Cortex of kidney (tissue), 1 donor: ENCODE results near the gene MMP24.
"Not testable (repeated sequence)": the region's sequence is repeated elsewhere in the genome, so short reads cannot be mapped to it uniquely, and the experiment has no call there.

Experiments used
- DNase-seq: peaks from one replicate; lab custom pipeline; 2025; lab: John Stamatoyannopoulos, UW

MMP24 gene

DNA sequence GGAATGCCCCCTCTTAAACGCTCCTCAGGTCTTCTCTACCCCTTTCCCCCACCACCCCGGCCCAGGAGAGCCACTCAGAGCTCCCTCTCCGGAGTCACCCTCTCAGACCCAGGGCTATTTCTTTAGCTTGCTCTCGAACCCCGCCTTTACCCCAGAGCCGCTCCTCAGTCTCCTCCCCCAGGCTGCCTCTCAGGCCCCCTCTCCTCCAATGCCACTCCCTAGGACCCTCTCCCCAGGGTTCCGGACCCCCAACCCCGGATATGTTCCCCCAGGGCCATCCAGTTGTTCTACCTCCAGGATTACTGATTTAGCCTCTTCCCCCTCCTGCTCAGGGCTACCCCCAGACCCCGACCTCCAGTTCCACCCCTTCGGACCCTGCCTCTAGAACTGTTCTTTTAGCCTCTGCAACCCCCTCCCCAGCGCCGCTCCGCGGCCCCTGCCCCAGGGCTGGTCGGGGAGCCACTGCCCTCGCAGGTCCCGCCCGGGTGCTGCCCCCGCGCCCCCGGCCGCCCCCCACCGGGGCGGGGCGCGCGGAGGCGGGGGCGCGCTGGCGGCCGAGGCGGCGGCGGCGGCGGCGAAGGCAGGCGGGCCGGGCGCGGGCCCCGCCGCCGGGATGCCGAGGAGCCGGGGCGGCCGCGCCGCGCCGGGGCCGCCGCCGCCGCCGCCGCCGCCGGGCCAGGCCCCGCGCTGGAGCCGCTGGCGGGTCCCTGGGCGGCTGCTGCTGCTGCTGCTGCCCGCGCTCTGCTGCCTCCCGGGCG is at the start of gene MMP24:
Gene MMP24, plus strand, starts transcription at position 565 of the 758 bp plus-strand sequence. Its CDS starts 49 bp downstream, at position 614.
- no peak for DNase-seq

DNA sequence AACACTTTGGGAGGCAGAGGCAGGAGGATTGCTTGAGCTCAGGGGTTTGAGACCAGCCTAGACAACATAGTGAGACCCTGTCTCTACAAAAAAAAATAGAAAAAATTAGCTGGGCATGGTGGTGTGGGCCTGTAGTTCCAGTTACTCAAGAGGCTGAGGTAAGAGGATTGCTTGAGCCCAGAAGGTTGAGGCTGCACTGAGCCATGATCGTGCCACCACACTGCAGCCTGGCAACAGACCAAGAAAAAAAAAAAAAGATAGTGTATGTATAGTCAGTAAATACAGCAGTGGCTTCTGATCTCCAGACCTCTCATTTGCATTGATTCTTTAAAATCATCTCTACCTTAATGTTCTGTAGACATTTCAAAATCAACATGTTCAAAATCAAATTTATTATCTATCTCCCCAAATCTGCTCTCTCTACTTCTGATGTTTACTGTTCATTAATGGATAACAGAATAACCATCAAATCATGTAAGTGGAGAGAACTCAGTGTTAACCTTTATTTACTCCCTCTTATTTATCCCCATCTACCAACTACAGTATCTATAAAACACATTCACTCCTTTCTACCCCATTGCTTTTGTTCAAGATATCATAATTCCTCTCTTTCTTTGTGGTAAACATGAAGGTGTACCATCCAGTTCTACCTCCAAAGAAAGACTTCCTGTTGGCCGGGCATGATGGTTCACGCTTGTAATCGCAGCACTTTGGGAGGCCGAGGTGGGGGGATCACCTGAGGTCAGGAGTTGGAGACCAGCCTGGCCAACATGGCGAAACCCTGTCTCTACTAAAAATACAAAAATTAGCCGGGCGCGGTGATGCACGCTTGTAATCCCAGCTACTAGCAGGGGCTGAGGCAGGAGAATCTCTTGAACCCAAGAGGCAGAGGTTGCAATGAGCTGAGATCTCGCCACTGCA is 46.9 kb upstream of the MMP24 start:
- DNase-seq, result no peak

DNA sequence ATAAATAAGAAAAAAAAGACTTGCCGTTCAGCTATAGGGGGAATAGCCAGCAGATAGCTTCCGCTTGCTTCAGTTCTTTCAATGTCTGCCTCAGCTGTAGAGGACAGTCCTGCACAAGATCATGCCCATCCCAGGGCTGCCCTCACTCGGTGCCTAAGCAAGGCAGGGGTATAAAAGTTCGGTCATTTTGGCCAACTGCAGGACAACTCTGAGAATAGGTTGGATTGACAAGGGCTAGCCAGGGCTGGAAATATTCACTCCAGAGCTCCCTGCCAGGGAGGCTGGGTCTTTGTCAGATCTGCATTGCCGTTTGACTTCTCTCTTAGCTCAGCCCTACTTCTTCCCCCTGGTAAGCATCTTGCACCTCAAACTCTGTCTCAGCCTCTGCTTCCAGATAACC is 46.2 kb upstream of the MMP24 start:
- DNase-seq, result no peak

DNA sequence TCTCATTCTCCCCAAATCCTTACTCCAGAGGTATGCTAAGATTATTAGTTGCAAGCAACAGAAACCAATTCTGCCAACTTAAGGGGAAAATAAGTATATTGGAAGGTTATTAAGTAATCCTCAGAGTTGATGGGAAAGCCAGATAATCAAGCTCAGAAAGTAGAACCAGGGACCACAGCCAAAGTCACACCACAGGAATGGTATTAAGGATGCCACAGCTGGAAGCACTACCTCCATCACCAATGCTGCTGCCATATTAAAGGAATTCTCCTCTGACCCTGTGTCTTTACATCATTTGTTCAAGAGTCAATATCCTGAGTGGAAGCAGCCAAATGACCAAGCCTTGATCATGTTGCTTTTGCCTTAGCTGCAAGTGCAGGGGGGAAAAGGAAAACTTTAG is 44.8 kb upstream of the MMP24 start:
- no peak for DNase-seq

DNA sequence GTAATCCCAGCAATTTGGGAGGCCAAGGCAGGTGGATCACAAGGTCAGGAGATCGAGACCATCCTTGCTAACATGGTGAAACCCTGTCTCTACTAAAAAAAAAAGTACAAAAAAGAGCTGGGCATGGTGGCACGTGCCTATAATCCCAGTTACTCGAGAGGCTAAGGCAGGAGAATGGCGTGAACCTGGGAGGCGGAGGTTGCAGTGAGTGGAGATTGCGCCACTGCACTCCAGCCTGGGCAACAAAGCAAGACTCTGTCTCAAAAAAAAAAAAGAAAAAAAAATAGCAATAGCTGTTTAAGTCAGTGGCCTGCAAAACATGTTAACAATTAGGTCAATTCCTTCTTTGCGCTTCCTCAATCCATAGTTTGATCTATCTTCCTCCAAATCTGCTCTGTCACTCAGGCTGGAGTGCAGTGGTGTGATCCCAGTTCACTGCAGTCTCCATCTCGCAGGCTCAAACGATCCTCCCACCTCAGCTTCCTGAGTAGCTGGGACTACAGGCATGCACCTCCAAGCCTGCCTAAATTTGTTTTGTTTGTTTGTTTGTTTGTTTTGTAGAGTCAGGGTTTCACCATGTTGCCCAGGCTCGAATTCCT is 39.7 kb upstream of the MMP24 start:
- not testable (repeated sequence) for DNase-seq

DNA sequence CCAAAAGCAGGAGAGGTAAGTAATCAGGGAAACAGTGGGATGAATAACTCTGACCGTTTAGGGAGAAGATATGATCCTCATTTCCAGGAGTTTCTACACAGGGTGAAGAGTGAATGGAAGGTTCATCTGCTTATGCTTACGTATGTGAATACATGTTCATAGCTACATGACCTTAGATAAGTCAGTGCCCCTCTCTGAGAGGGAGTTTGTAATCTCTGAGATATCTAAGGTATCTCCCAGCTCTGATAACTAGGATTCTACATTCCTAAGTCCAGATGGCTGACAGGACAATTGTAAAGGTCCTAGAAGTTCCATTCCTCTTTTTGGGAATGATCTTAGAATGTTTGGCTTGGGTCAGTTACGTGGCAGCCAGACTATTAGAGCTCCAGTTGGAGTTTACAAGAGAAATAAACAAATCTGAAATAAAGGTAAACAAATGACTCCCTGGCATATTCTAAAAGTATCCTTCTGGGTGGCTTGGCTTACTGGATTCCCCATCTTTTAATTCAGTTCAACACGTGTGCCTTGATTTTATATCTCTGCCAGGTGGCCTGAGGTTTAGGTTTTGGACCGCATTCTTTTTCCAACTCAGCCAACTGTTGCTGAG is 38.8 kb upstream of the MMP24 start:
- DNase-seq, result no peak

DNA sequence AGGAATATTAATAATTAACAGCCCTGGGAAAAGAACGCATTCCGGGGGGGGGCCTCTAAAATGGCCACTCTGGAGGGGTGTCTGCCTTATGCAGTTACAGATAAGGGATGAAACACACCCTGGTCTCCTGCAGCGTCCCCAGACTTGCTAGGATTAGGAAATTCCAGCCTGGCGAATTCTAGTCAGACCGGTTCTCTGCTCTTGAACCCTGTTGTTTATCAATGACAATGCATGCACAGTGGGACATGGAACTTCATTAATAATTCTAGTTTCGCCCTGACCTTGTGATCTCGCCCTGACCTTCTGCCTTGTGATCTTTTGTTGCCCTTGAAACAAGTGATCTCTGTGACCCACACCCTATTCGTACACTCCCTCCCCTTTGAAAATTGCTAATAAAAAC is 37.3 kb upstream of the MMP24 start:
- not testable (repeated sequence) for DNase-seq

DNA sequence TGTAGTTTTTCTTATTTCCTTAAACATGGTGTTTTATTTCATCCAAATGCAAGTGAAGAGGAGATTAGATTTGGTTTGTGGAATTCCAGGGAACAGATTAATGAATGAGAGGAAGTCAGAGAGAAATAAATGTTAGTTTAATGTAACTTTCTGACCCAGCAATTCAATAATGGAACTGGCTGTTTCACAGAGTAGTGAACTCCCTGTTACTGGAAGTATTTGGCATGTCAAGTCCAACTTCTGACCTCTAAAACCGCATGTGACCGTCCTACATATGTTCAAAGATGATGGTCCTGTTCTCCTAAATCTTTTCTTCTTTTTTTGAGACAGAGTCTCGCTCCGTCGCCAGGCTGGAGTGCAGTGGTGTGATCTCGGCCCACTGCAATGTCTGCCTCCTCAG is 35.9 kb upstream of the MMP24 start:
- DNase-seq, result no peak

DNA sequence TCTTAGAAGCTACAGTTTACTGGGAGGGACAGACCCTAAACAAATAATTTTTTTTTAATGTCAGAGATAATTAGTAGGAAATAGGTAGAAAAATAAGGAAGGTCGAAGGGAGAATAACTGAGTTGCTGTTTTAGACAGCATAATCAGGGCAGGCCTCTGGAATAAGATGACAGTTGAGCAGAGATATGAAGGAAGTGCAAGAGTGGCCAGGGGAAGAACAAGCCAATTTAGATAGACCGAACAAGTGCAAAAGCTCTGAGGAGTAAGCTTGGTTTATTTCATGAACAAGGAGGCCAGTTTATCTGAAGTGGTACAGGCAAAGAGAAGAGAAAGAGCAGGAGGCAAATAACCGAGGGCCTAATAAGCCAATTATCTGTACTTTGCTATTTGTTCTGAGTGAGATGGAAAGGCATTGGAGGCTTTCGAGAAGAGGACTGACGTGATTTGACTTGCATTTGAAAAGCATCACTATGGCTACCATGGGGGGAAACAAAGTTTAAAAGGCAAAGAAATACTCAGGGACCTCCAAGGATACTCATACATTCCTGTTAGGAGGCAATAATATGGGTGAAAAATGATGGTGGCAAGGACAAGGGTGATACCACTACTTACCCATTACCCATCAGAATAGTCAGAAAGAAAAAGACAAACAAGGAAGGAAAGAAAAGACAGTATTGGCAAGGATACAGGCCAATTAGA is 34.9 kb upstream of the MMP24 start:
- no peak for DNase-seq

DNA sequence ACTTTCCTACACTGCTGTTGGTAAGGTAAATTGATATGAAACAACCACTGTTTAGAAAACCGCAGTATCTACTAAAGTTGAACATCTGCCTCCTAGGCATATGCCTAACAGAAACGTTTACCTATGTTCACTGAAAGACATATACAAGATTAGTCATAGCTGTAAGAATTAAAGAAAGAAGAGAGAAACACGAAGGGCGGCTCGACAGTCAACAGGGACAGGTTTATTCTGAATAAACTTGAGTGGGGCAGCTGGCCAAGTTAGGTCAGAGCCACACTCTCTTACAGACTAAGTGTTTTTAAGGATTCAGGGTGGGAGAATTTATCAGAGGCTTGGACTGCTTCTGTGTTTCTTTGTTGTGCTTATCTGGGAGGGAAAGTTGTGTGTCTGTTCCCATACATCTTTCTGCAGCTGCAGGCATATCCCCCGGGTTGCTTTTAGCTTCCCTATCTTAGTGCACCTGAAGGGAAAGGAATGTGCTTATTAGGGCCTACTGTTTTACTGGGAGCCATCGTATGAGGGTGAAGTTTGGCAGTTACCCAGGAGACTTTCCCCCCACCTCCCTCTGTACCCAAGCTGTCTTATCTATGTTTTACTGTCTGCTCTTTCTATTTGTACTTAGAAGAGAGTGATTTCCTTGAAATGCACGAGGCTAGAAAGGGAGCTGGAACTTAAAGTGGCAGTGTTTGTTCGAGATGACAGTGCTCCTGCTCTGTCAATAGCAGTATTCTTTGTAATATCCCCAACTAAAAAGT is 34.2 kb upstream of the MMP24 start:
- DNase-seq, result no peak

DNA sequence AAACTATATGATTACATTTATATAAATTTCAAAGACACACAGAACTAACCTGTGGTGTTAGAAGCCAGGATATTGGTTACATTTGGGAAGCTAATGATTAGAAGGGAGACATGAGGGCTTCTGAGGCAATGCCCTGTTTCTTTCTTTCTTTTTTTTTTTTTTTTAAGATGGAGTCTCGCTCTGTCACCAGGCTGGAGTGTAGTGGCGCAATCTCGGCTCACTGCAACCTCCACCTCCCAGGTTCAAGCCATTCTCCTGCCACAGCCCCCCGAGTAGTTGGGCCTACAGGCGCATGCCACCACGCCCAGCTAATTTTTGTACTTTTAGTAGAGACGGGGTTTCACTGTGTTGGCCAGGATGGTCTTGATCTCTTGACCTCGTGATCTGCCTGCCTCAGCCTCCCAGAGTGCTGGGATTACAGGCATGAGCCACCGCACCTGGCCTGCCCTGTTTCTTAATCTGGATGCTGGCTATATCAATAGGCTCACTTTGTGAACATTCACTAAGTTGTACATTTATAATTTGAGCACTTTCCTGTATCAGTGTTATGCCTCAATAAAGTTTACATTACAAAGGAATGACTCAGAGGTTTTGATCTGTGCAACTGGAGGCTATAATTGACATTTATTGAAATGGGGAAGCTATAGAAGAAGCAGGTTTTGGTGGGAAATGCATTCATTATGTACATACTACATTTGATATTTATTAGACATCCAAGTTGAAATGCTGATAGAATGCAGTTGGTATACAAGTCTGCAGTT is 33.3 kb upstream of the MMP24 start:
- DNase-seq, result not testable (repeated sequence)

DNA sequence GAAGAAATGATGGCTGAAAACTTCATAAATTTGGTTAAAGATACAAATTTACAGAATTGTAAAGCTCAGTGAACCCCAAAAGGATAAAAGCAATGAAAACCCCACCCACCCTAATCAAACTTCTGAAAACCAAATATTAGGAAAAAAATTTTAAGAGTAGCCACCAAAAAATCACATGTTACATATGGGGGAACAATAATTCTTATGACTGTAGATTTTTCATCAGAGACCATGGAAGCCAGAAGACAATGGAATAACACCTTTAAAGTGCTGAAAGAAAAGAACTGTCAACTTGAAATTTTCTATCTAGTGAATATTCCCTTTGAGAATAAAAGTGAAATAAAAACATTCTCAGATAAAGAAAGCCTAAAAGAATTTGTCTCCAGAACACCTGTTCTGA is 30.2 kb upstream of the MMP24 start:
- no peak for DNase-seq

DNA sequence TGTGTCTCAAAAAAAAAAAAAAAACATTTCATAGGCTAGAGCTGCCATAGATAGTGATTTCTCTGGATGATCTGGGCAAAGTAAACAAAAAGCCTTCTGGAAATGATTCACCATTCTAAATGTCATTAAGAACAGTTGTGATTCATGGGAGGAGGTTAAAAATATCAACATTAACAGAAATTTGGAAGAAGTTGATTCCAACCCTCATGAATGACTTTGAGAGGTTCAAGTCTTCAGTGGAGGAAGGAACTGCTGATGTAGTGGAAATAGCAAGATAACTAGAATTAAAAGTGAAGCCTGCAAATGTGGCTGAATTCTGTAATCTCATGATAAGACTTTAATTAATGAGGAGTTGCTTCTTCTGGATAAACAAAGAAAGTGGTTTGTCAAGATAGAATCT is 26.8 kb upstream of the MMP24 start:
- DNase-seq, result no peak

DNA sequence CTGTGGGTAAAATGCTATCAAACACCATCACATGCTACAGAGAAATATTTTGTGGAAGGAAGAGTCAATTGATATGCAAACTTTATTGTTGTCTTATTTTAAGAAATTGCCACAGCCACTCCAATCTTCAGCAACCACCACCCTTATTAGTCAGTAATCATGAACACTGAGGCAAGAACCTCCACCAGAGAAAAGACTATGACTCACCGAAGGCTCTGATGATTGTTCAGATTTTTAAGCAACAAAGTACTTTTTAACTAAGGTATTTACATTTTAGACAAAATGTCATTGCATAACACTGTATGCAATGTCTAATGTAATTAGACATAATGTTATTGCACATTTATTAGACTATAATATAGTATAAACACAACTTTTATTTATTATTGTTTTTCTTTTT is 26.2 kb upstream of the MMP24 start:
- no peak for DNase-seq

DNA sequence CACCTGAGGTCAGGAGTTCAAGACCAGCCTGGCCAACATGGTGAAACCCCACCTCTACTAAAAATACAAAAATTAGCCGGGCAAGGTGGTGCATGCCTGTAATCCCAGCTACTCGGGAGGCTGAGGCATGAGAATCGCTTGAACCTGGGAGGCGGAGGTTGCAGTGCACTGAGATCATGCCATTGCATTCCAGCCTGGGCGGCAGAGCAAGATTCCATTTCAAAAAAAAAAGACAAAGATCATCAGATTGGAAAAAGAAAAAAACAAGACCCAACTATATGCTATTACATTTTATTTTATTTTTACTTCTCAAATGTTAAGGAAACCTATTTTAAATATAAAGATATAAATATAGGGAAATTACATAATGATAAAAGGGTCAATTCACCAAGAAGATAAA is 25.0 kb upstream of the MMP24 start:
- not testable (repeated sequence) for DNase-seq

DNA sequence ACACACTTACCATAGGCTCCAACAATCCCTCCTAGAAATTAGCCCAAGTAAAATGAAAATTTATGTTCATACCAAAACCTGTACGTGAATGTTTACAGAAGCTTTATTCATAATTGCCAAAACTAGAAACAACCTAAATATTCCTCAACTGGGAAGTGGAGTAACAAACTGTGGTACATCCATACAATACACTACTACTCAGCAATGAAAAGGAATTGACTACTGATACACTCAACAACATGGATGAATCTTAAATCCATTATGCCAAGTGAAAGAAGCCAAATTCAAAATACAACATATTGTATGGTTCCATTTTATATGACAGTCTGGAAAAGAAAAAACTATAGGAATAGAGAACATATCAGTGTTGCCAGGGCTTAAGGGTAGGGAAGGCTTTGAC is 19.7 kb upstream of the MMP24 start:
- DNase-seq, result no peak

DNA sequence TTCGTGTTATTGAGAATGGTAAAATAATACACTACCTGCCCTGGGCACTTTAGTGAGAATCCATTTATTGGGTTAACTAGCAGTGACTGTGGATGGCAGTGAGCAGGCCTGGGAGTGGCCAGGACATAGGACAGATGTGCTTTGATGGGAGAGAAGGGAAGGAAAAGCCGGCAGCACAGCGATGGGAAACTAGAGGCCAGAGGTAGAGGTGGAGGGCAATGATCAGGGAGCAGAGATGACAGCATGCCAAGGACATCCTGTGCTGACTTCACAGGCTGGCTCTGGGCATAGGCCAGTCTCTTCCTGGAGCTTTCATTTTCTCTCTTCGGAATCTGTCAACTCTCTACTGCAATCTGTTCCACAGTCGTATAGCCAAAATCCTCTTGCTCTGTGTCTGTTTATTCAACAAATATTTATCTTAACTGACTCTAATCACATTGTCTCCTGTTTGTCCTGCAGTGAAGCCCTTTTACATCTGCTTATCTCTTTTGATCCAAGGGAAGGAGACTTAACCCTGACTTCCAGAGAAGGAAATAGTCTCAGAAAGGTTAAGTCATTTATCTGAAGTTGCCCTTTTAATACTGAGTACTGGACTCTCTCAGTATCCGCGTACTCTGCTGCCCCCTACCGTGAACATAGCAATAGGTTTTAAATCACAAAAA is 18.4 kb upstream of the MMP24 start:
- no peak for DNase-seq

DNA sequence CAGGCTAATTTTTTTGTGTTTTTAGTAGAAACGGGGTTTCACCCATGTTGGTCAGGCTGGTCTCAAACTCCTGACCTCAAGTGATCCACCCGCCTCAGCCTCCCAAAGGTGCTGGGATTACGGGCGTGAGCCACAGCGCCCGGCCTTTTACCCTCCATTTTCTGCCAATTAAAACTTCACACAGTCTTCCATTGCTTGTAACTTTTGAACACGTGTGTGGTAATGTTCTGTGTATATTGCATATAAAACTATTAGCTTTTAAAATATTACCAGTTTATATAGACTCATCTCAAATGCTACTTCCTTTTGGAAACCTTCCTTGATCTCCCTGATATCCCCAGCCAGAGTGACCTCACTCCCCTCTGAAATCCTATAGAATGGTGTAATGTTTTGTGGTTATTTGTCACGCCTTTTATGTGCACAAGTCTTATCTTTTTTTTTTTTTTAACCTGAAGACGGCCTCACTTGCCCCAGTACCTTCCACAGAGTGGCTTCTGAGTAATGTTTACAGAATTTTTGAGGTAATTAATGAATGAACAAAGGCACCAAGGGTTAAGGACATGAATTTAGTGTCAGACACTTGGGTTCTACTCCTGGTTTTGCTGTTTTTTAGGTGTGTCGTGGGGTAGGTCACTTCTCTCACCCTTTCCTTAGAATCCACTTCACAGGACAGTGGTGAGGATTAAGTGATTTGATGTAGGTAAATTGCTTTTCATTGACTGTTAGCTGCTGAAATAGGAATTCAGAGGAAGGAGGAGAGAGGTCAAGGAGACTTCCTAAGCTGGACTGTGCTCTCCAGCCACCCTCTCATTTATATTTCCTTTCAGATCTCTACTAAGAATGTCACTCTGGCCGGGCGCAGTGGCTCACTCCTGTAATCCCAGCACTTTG is 11.2 kb upstream of the MMP24 start:
- DNase-seq, result no peak

DNA sequence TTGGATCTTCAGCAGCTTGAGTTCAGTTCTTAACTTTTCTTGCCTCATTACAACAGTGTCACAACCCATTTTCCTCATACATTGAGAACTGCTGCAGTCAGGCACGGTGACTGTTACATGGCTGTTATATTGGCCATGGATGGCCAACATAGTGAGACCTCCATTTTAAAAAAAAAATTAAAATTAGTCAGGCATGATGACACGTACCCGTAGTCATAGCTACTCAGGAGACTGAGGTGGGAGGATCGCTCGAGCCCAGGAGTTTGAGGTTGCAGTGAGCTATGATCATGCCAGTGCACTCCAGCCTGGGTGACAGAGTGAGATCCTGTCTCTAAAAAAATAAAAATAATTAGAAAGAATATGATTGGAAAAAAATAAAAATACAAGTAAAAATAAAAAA is 9.9 kb upstream of the MMP24 start:
- DNase-seq, result no peak
